K562 (cell line): ENCODE results near the gene CACNA1I.

ENCODE experiments used
- ELF1 ChIP-seq: fragments of 200-800 bp; sonication (Bioruptor generic); IDR thresholded peaks from 2 replicates; pipeline ENCODE4 v1.6.1; 2016; ENCODE audit warnings: missing genetic modification characterization, missing compliant biosample characterization
- FOSL1 ChIP-seq: fragments of 200-800 bp; sonication (Bioruptor generic); conservative IDR thresholded peaks from 2 replicates; pipeline ENCODE4 v1.6.1; 2016; ENCODE audit warnings: missing genetic modification characterization, missing compliant biosample characterization
- GTF2F1 ChIP-seq: IDR thresholded peaks from 2 replicates; pipeline ENCODE4 v1.6.1; 2011; ENCODE audit warnings: low read depth, low read length, improper control_type of control experiment
- HEY1 ChIP-seq: fragments of 250-450 bp; sonication (Bioruptor Pico); IDR thresholded peaks from 2 replicates; pipeline ENCODE4 v1.5.0; 2020; ENCODE audit warnings: mild to moderate bottlenecking, moderate library complexity, borderline replicate concordance
- HMG20B ChIP-seq: fragments of 250-450 bp; sonication (Bioruptor Pico); IDR thresholded peaks from 2 replicates; pipeline ENCODE4 v1.5.0; 2021; ENCODE audit warnings: mild to moderate bottlenecking
- POLR2A ChIP-seq: fragments of 450-650 bp; conservative IDR thresholded peaks from 2 replicates; pipeline ENCODE4 v1.6.1; 2016
- POLR2AphosphoS5 ChIP-seq: IDR thresholded peaks from 2 replicates; pipeline ENCODE4 v1.6.1; 2011; ENCODE audit warnings: mild to moderate bottlenecking, low read depth, low read length, moderate library complexity; ENCODE audit not compliant: control insufficient read depth, insufficient read depth
- SP2 ChIP-seq: IDR thresholded peaks from 2 replicates; pipeline ENCODE4 v1.6.1; 2011; ENCODE audit warnings: mild to moderate bottlenecking, low read depth, low read length, moderate library complexity; ENCODE audit not compliant: poor library complexity, severe bottlenecking; ENCODE audit errors: extremely low read depth
- ZKSCAN3 ChIP-seq: fragments of 250-450 bp; sonication (Bioruptor Pico); IDR thresholded peaks from 2 replicates; pipeline ENCODE4 v1.4.0; 2020
- ZNF212 ChIP-seq: fragments of 450-650 bp; formaldehyde crosslinking; IDR thresholded peaks from 2 replicates; pipeline ENCODE4 v1.4.0; 2020; ENCODE audit warnings: mild to moderate bottlenecking
- TF ChIP-seq, protein P1 (sequence below), 3 experiments: IDR thresholded peaks in 2 of 3; conservative IDR thresholded peaks in 1 of 3; 2 replicates each; pipeline ENCODE4 v1.5.1; 2011 to 2012; ENCODE audit warnings: low read length in 3 of 3, mild to moderate bottlenecking in 3 of 3, control low read depth in 2 of 3, improper control_type of control experiment in 1 of 3, inconsistent platforms in 1 of 3, low read depth in 1 of 3, mixed read lengths in 1 of 3, moderate library complexity in 1 of 3; ENCODE audit not compliant: insufficient read depth in 2 of 3
- TF ChIP-seq, protein P2 (sequence below): sonication (generic); formaldehyde crosslinking; IDR thresholded peaks from 2 replicates; pipeline ENCODE4 v1.5.0; 2020; ENCODE audit warnings: missing genetic modification reagents

DNA sequence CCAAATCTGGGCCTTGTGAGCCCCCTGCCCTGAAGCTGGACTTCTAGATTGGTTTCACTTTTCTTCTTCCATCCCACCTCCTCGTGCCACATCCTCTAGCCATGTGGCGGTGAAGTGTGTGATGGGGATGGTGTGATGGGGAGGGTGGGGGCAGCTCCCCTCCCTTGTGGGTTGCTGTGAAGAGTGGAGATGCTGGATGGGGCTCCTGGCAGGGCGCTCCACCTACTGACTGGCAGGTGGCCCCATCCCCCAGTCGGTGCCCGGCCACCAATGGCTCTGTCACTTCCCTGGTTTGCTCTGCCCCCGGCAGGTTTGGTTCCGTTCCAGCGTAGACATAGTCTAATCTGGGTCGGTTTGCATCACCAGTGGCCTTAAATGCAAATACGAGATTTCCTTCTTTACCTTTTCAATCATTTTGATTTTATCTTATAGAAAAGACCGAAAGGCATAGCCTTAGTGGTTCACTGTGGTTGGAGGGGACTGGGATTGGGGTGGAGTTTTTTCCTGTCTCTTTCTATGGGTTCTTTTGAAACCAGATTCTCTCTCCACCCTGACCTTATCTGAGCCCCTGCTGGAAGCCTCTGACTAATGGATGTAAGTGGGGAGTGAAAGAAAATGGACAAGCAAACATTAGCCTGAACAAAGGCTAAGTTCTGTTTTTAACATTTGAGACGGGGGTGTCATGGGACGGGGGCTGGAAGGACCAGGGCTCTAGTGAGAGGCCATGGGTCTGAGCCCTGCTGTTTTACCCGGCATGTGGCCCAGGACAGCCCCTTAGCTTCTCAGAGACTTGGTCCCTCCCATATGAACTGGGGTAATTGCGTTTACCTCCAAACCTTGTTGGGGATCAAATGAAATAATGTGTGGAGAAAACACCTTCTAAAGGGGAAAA lies 149.3 kb downstream of the CACNA1I start:
- TF ChIP-seq, protein P1, sequence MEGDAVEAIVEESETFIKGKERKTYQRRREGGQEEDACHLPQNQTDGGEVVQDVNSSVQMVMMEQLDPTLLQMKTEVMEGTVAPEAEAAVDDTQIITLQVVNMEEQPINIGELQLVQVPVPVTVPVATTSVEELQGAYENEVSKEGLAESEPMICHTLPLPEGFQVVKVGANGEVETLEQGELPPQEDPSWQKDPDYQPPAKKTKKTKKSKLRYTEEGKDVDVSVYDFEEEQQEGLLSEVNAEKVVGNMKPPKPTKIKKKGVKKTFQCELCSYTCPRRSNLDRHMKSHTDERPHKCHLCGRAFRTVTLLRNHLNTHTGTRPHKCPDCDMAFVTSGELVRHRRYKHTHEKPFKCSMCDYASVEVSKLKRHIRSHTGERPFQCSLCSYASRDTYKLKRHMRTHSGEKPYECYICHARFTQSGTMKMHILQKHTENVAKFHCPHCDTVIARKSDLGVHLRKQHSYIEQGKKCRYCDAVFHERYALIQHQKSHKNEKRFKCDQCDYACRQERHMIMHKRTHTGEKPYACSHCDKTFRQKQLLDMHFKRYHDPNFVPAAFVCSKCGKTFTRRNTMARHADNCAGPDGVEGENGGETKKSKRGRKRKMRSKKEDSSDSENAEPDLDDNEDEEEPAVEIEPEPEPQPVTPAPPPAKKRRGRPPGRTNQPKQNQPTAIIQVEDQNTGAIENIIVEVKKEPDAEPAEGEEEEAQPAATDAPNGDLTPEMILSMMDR (IDR thresholded peaks at IDR 0.05 in 2 of 3, conservative IDR thresholded peaks at IDR 0.05 in 1 of 3; ENCODE audit: insufficient read depth in 2 of 3, low read depth in 1 of 3, low read length in 3 of 3), result no peak
- no peak for TF ChIP-seq GTF2F1
- no peak for TF ChIP-seq POLR2AphosphoS5
- no peak for TF ChIP-seq POLR2A
- TF ChIP-seq FOSL1 (tag), result no peak
- no peak for TF ChIP-seq ZNF212 (CRISPR knock-in tag)
- no peak for TF ChIP-seq HEY1 (CRISPR knock-in tag)
- TF ChIP-seq ELF1 (tag), result no peak
- TF ChIP-seq, protein P2, sequence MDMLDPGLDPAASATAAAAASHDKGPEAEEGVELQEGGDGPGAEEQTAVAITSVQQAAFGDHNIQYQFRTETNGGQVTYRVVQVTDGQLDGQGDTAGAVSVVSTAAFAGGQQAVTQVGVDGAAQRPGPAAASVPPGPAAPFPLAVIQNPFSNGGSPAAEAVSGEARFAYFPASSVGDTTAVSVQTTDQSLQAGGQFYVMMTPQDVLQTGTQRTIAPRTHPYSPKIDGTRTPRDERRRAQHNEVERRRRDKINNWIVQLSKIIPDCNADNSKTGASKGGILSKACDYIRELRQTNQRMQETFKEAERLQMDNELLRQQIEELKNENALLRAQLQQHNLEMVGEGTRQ (CRISPR knock-in tag), result no peak
- TF ChIP-seq SP2, result no peak
- no peak for TF ChIP-seq HMG20B
- TF ChIP-seq ZKSCAN3 (CRISPR knock-in tag), result no peak
